Eye (tissue), 1 donor: ENCODE data around the gene MCTP1.

Experiments used
- DNase-seq: peaks from one replicate; pipeline ENCODE4 v3.0.0-alpha.2; 2015

MCTP1 gene

GRCh38 chr5:95113489-95113888, 171.4 kb downstream of the MCTP1 start:
- DNase-seq = no peak

GRCh38 chr5:95111141-95111540, 173.8 kb downstream of the MCTP1 start:
- no peak for DNase-seq

DNA sequence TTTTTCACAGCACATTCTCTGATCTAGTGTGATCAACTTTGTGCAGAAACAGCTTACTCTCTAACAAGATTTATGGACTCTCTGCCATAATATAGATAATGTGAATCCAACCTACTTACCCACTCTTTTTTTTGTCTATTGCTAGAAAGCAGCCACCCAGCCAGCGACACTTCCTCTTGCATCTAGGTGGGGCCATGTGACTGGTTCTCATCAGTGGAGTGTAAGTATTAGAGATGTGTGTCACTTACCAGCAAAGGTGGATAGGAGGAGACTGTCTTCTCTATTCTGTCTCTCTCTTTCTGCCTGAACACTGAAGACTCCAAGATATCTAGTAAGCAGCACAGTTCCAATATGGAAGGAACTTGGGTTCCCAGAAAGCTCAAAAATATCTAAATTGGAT, 174.8 kb downstream of the MCTP1 start:
- no peak for DNase-seq

DNA sequence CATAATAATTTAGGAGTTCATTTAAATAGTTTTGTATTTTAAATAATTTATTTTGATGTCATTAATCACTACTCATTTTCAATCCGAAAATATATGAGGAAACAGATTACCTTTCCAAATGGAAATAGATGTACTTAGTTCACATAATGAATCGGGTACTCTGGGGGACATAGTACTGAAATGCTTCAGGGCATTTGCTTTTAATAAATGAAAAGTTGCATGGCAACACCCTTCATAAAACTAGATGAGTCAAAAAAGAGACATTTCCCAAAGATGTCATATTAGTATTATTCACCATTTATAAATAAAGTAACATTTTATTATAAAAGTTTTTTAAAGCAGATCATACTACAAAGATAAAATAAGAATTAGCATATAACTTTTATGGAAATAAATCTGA, 177.8 kb downstream of the MCTP1 start:
- DNase-seq = no peak

DNA sequence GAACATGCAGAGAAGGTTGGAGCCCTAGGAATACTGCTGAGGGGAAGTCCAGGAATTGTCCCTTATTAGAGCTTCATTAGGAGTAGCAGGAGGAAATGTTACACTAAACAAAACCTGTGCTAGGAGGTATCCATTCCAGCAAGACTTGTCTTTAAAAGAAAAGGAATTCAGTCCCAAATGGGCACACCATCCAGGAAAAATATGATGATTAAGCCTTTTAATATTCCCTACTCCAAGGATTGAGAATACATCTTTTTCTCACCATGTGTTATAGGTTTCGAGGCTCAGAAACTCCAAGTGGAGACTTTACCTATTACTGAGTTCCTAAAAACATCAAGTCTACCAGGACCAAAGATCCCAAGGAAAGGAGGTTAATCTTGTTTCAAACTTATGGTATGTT, 179.3 kb downstream of the MCTP1 start:
- no peak for DNase-seq

DNA sequence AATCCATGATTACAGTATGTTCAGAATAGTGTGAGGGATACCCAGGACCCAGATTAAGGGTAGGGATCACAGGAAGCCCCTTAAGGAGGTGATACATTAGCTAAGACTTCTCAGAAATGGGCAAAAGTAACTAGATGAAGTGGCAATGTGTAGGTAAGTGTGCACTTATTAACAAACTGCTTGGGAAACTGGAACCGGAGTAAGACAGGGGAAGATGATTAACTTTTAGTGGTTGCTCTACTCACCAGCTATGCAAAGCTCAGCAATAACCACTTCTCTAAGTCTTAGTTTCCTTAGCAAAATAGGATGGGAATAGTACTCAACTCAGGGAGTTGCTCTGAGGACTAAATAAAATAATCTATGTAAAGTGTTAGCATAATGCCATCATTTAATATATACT, 182.2 kb downstream of the MCTP1 start:
- no peak for DNase-seq

DNA sequence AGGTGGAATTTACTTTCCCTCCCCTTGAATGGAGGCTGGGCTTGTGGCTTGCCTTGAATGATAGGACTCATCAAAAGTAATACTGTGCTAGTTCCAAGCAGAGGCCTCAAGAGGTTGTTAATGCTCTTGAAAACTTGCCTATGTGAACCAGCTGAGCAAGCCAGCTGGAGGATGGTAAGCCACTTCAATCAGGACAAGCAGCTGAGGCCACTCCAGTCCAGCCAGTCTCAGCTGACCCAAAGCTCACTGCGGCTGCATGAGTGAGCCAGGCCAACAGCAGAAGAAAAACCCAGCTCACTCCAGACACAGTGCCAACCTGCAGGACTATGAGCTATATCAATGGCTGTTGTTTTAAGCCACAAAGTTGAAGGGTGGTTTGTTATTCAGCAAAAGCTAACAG, 182.8 kb downstream of the MCTP1 start:
- peak; percentile 28 for DNase-seq

DNA sequence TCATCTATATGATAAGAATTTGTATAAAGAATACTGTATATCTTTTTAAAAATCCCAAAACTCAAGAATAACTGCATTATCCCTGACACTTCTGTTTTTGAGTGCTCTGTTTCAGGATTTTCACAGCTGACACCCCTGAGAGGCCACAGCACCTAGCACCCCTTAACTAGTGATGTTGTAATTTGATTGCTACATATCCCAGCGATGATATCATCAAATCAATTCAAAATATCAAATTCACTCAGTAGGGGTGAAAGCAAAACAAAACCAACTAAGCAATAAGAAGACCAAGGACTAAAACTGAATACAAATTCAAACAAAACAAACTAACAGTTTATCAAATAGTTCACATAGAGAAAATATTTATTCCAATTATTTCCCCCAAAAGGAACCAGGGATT, 184.3 kb downstream of the MCTP1 start:
- no peak for DNase-seq

DNA sequence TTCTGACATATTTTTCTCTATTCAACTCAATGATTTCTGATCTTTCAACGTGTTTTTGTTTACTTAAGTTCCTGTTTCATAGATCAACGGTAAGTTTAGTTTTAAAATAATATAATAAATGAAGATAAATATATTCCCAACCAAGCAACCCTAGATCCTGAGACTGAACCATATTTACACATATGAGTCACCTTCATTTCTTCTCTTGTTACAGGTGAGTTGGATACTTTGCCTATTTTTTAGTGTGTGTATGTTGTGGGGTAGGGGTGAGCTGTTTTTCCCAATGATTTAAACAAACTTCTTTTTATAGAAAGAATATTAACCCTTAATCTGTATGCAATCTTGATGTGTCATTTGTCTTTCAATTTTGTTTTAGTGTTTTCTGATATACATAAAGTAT, 186.9 kb downstream of the MCTP1 start:
- DNase-seq = no peak

- DNase-seq = no peak
Observed at GRCh38 chr5:95093211-95093610, 191.7 kb downstream of the MCTP1 start.

GRCh38 chr5:95090774-95091173, 194.1 kb downstream of the MCTP1 start:
- DNase-seq = no peak

DNA sequence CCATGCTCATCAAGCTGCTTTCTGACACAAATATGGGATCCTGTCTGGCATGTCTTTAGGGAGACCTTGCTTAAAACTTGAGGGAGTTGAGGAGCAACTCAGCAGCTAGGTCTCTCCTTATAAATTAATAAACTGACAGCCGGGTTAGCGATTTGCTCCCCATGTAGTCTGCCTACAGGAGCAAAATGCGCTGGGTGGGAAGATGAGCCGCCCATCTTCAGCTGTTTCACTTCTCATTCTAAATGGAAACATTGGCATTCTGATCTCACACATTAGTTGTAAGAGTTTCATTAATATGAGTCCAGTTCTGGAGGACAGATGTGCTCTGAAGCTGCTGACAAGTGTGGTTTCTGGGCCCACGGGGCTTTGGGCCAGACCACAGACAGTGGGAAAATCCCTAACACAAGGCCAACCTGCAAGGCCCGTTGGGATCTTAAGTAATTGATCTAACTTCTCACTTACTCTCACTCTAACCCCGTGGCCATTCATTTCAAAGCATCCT, 197.0 kb downstream of the MCTP1 start:
- no peak for DNase-seq

- DNase-seq = no peak
Observed at GRCh38 chr5:95086927-95087815, 197.7 kb downstream of the MCTP1 start.

GRCh38 chr5:95084757-95085156, 200.1 kb downstream of the MCTP1 start:
- DNase-seq = no peak

DNA sequence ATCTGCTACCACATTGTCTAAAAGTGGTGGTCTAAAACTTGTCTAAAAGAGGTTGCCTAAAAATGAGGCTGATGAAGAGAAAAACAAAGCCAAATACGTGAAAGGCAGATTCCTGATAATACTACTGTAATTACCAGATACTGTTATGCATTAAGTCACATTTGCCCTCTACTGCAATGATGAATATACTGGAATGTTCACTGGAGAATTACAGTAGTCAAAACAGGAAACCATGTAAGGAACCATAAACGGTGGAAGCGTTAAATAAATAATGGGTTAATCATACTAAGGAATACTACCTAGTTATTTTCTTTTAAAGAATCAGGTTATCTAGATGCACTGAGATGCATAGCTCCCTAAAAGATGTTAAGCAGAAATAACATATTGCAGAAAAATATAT, 201.3 kb downstream of the MCTP1 start:
- DNase-seq = no peak

- peak; percentile 7 for DNase-seq
Observed at GRCh38 chr5:95081982-95082381, 202.9 kb downstream of the MCTP1 start.

GRCh38 chr5:95081500-95081960, 203.4 kb downstream of the MCTP1 start:
- DNase-seq = peak; percentile 16

- DNase-seq = no peak
Observed at GRCh38 chr5:95080441-95080840, 204.5 kb downstream of the MCTP1 start.

DNA sequence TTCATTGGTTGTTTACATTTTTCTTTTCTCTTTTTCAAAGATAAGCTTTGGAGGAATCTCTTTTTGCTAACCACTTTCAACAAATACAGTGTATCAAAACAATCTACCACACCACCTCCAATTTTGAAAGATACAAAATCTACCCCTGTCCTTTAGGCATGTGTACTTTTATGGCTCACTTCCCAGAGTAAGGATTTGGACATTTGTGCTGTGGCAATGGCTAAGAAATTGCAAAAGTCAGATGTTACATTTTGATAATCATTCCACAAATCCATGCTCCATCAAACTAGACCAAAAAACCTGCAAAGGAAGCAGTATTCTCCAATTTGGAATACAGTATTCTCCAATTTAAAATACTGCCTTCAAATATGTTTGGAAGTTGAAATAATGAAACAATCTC, 204.9 kb downstream of the MCTP1 start:
- DNase-seq = no peak

GRCh38 chr5:95078868-95079267, 206.0 kb downstream of the MCTP1 start:
- no peak for DNase-seq

- no peak for DNase-seq
Observed at GRCh38 chr5:95076395-95077185, 208.3 kb downstream of the MCTP1 start.

DNA sequence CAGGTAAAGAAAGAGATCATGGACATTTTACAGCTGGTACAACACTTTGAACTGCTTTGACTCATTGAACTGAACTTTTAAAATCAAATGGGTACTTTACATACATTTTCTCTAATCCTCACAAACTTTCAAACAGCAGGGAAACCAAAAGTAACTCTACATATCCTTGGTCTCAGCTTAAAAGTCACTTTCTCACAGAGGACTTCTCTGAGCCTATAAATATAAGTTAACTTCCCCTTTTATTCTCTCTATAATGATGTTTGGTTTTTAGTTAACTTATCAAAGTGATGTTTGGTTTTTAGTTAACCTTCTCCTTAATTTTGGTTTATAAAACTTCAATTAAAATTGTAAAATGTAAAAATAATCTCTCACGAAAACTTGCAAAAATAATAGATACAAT, 209.8 kb downstream of the MCTP1 start:
- DNase-seq = no peak

GRCh38 chr5:95072281-95072680, 212.6 kb downstream of the MCTP1 start:
- DNase-seq = no peak

DNA sequence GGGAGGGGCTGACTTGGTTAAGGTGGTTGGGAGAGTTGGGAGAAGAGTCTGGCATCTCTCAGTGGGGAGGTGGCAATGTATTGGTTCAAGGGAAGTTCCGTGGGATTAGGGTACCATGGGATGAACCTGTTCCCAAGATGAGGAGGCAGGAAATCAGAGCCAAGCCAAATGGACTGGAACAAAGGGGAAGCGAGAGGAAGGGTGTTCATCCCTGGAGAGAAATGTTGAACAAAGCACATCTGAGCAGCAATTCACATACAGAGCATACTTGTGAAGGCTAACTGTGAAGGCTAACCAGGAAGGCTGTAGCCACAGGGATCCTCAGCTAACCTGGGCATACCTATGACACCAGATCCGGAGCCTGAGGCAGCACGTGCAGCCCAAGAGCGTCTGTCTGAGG, 214.0 kb downstream of the MCTP1 start:
- DNase-seq = no peak
